Keratinocyte (primary cell): ENCODE data around the gene CTSA. TPM values are rescaled to one million over a fixed set of nuclear protein-coding genes. Genes with fewer than 3 reads are reported as not detected.

ENCODE experiments used
- DNase-seq: peaks from one replicate; pipeline ENCODE4 v3.0.0-alpha.2; 2011; ENCODE audit warnings: low read depth, missing footprints, low spot score
- FAIRE-seq: peaks from 2 replicates; lab custom pipeline; 2011; peaks lifted over from hg19 to GRCh38; lab: Jason Lieb, UNC
- H2AFZ ChIP-seq: 2 replicates; pipeline ENCODE4 v1.6.0; 2012; ENCODE audit warnings: low read length, control low read depth, inconsistent platforms; ENCODE audit not compliant: control insufficient read depth
- H3K27ac ChIP-seq: 2 replicates; pipeline ENCODE4 v1.5.1; 2011; ENCODE audit warnings: low read length; ENCODE audit not compliant: control insufficient read depth, insufficient read depth
- H3K27me3 ChIP-seq: 3 replicates; pipeline ENCODE4 v1.6.0; 2011; ENCODE audit warnings: low read length; ENCODE audit not compliant: control insufficient read depth, insufficient read depth; ENCODE audit errors: extremely low read depth
- H3K36me3 ChIP-seq, 2 experiments: 2 replicates in 1 of 2; 3 replicates in 1 of 2; pipeline ENCODE4 v1.5.1; 2011; ENCODE audit warnings: low read length in 2 of 2, mild to moderate bottlenecking in 1 of 2; ENCODE audit not compliant: control insufficient read depth in 2 of 2, insufficient read depth in 2 of 2; ENCODE audit errors: extremely low read depth in 1 of 2
- H3K4me1 ChIP-seq: 3 replicates; pipeline ENCODE4 v1.5.1; 2011; ENCODE audit warnings: low read length; ENCODE audit not compliant: control insufficient read depth, insufficient read depth; ENCODE audit errors: extremely low read depth
- H3K4me2 ChIP-seq: 3 replicates; pipeline ENCODE4 v1.6.0; 2011; ENCODE audit warnings: low read depth, low read length; ENCODE audit not compliant: control insufficient read depth, insufficient read depth; ENCODE audit errors: extremely low read depth
- H3K4me3 ChIP-seq, 3 experiments: fragments of 200-600 bp in 1 of 3; sonication (generic) in 1 of 3; 2 replicates in 2 of 3; 3 replicates in 1 of 3; pipeline ENCODE4 v1.5.1; 2011 to 2016; ENCODE audit warnings: low read length in 3 of 3, mild to moderate bottlenecking in 3 of 3, control low read depth in 2 of 3, inconsistent platforms in 1 of 3, low read depth in 1 of 3, mixed read lengths in 1 of 3, mixed run types in 1 of 3, moderate library complexity in 1 of 3; ENCODE audit not compliant: control insufficient read depth in 2 of 3, insufficient read depth in 2 of 3; ENCODE audit errors: extremely low read depth in 1 of 3
- H3K79me2 ChIP-seq: 2 replicates; pipeline ENCODE4 v1.6.0; 2012; ENCODE audit warnings: low read length; ENCODE audit not compliant: control insufficient read depth, insufficient read depth
- H3K9ac ChIP-seq: 3 replicates; pipeline ENCODE4 v1.6.0; 2011; ENCODE audit warnings: low read length; ENCODE audit not compliant: control insufficient read depth, insufficient read depth; ENCODE audit errors: extremely low read depth
- H3K9me1 ChIP-seq: 3 replicates; pipeline ENCODE4 v1.6.0; 2011; ENCODE audit warnings: low read length; ENCODE audit not compliant: control insufficient read depth, insufficient read depth; ENCODE audit errors: extremely low read depth
- H3K9me3 ChIP-seq: 2 replicates; pipeline ENCODE4 v1.5.1; 2012; ENCODE audit warnings: low read depth, low read length; ENCODE audit not compliant: control insufficient read depth
- H4K20me1 ChIP-seq: 3 replicates; pipeline ENCODE4 v1.6.0; 2011; ENCODE audit warnings: low read length; ENCODE audit not compliant: control insufficient read depth, insufficient read depth; ENCODE audit errors: extremely low read depth
- EZH2 ChIP-seq: IDR thresholded peaks from one replicate; pipeline ENCODE4 v1.6.1; 2012; ENCODE audit warnings: inconsistent platforms, mild to moderate bottlenecking, low read length, moderate library complexity
- dilution Hi-C: fragments of 300-500 bp; cut with MboI; formaldehyde crosslinking; loops from one replicate; pipeline ENCODE4 v1.7.0; 2020; ENCODE audit warnings: low sequenced_read_pairs; ENCODE audit not compliant: extremely low pct_ligation_motif_present
- polyA plus RNA-seq, 5 experiments: library from polyadenylated mRNA; depleted of rRNA in 3 of 5; stranded (reverse) in 3 of 5; stranded (forward) in 1 of 5; unstranded in 1 of 5; fragments of >200 nt; gene quantifications; 1 replicate in 1 of 5; 2 replicates in 3 of 5; 3 replicates in 1 of 5; pipeline versions ENCODE4 v1.2.1 to v1.2.3, GENCODE V29; 2011 to 2012; ENCODE audit warnings: missing spikeins in 2 of 5, low read depth in 1 of 5, low replicate concordance in 1 of 5
- TF ChIP-seq, protein P1 (sequence below), 3 experiments: IDR thresholded peaks in 1 of 3; conservative IDR thresholded peaks in 1 of 3; optimal IDR thresholded peaks in 1 of 3; 2 replicates in 2 of 3; 3 replicates in 1 of 3; pipeline versions ENCODE3 to v1.5.1; 2011; ENCODE audit warnings: low read length in 3 of 3, mild to moderate bottlenecking in 3 of 3, moderate library complexity in 2 of 3, control low read depth in 1 of 3, inconsistent platforms in 1 of 3; ENCODE audit not compliant: insufficient read depth in 2 of 3; ENCODE audit errors: extremely low read depth in 1 of 3

CTSA gene
- polyA plus RNA-seq, 1 donor (not counting 4 experiments of a cell fraction or from before 2014, with no cell fraction given) = 38.6 TPM

DNA sequence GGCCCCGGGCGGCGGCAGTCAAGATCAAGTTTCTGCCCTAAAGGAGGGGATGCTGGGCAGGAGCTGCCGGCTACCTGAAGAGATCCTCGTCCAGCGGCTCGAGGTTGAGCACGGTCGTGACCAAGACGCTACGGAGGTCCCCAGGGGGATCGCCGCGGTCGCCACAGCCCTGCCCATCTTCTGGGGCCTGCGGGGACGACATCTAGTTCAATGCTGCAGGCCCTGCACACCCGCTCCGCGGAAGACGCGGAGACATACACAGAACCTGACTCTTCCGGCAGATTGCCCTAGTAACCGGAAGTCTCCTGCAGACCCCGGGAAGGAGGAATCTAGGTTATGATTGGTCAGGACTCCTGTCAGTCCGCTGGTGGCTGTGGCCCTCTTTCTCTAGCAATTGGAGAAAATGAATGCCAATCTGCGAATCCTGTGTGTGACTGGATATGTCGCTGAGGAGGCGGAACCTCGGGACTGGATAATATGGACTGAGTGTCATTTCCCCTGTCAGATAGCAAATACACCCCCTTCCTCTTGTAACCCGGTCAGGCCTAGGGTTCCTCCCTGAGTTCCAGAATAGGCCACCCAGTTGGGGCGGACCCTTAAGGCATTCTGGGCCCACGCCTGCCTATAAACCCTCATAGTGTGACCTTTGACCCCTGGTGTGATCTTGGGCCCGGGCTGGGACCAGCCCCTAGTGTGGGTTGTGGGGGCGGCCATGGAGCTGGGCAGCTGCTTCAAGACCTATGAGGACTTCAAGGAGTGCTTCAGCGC lies 33.8 kb upstream of the CTSA start, which contains the start of the genes ACOT8 and ZSWIM3:
ACOT8 (minus strand) TSS at position 279 of the 768 bp plus-strand sequence; CDS start at position 202, 77 bp downstream.
ZSWIM3 (plus strand) TSS at position 501 of the 768 bp plus-strand sequence; CDS start at position 713, 212 bp downstream.
- Histone ChIP-seq H3K27ac (peak within 1 kb of the TSS; percentile 61), H3K9me3 (no peaks in the 10 kb centered on the region), H3K9me1 (no peaks in the 10 kb centered on the region), H3K4me2 (peak within 1 kb of the TSS; percentile 99), H3K4me3 (peak within 1 kb of the TSS; percentile 77 to 98 (median 93)), H3K79me2 (peaks cover 18% of the 10 kb centered on the region), H3K27me3 (no peaks in the 10 kb centered on the region), H3K4me1 (peaks cover 14% of the 10 kb centered on the region), H3K9ac (peak within 1 kb of the TSS; percentile 82), H2AFZ (peak within 1 kb of the TSS; percentile 97), H4K20me1 (no peaks in the 10 kb centered on the region), H3K36me3 (no peaks in the 10 kb centered on the region)
- peak; percentile 66 for FAIRE-seq
- peak; percentile 92 for DNase-seq
- TF ChIP-seq, protein P1, sequence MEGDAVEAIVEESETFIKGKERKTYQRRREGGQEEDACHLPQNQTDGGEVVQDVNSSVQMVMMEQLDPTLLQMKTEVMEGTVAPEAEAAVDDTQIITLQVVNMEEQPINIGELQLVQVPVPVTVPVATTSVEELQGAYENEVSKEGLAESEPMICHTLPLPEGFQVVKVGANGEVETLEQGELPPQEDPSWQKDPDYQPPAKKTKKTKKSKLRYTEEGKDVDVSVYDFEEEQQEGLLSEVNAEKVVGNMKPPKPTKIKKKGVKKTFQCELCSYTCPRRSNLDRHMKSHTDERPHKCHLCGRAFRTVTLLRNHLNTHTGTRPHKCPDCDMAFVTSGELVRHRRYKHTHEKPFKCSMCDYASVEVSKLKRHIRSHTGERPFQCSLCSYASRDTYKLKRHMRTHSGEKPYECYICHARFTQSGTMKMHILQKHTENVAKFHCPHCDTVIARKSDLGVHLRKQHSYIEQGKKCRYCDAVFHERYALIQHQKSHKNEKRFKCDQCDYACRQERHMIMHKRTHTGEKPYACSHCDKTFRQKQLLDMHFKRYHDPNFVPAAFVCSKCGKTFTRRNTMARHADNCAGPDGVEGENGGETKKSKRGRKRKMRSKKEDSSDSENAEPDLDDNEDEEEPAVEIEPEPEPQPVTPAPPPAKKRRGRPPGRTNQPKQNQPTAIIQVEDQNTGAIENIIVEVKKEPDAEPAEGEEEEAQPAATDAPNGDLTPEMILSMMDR (optimal IDR thresholded peaks at IDR 0.05 in 1 of 3, IDR thresholded peaks at IDR 0.05 in 1 of 3, conservative IDR thresholded peaks at IDR 0.05 in 1 of 3; ENCODE audit: extremely low read depth in 1 of 3, insufficient read depth in 2 of 3, low read length in 3 of 3) = no peak
- no peak for TF ChIP-seq EZH2
- dilution Hi-C loops = no loop called here

GRCh38 chr20:45857882-45858216 lies 33.3 kb upstream of the CTSA start:
- Histone ChIP-seq H3K9me1 (no peaks in the 10 kb centered on the region), H3K27me3 (no peaks in the 10 kb centered on the region), H3K9me3 (no peaks in the 10 kb centered on the region), H2AFZ (peak overlapping the region; percentile 87), H3K4me1 (peaks cover 14% of the 10 kb centered on the region), H4K20me1 (no peaks in the 10 kb centered on the region), H3K27ac (peak overlapping the region; percentile 43), H3K79me2 (peaks cover 18% of the 10 kb centered on the region), H3K9ac (peak overlapping the region; percentile 82), H3K36me3 (no peaks in the 10 kb centered on the region), H3K4me3 (peak overlapping the region; percentile 77 to 98 (median 93)), H3K4me2 (peak overlapping the region; percentile 99)
- TF ChIP-seq, protein P1 (optimal IDR thresholded peaks at IDR 0.05 in 1 of 3, IDR thresholded peaks at IDR 0.05 in 1 of 3, conservative IDR thresholded peaks at IDR 0.05 in 1 of 3; ENCODE audit: extremely low read depth in 1 of 3, insufficient read depth in 2 of 3, low read length in 3 of 3) = no peak
- TF ChIP-seq EZH2 = no peak
- DNase-seq (no peak), FAIRE-seq (no peak)
- dilution Hi-C loops = no loop called here
